ENCODE data around the gene CCNK.

The CCNK gene

DNA sequence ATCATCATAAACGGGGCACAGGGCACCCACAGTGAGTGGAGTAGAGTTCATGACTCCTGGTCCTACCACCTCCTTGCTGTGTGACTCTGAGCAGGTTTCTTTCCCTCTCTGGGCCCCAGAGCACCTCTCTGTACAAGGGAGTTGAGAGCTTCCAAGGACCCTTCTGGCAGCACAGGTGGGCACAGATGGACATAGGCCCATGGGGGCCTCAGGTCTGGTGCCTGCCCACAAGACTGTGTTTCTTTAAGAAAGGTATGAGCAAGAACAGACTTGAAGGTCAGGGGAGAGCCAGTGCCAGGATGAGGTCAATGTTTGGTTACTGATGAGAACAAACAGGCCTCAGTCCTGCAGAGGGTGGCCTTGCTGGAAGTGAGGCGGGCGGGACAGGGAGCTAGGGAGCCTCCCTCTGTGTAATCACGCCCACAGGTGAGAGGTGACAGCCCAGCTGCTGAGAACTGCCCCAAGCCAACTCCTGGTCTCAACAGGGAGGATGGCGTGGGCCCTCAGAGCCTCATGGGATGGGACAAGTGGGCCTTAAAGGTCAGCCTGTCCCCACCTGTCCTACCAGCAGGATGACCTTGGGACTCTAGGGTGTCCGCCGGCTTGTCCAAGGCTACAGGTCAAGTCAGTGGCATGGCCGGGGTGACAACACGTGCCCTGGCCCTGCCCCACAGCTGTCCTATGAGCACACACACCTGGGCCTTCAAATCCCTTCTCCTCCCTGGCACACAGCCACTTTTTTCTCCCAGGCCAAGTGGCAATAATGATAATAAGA is 73.7 kb downstream of the CCNK start:
- H3K4me3 ChIP-seq = no peak overlapping the region
- no peak overlapping the region for H3K27ac ChIP-seq
- H3K36me3 ChIP-seq = no peaks in the 10 kb centered on the region; a peak in 1 of 22 replicates
- peaks cover 0 to 4% (median 0%) of the 10 kb centered on the region in 11 experiments; a peak in 3 of 22 replicates for H3K27me3 ChIP-seq
- TF ChIP-seq Cebpa-rat (IDR thresholded peaks at IDR 0.05) = no peak
- H3K9me3 ChIP-seq (replicated peaks in 1 of 11) = no peaks in the 10 kb centered on the region
- no peak overlapping the region for H3K9ac ChIP-seq
- no peak overlapping the region for H3K4me2 ChIP-seq
- peaks cover 0 to 43% (median 34%) of the 10 kb centered on the region in 10 experiments; a peak in 16 of 20 replicates for H3K4me1 ChIP-seq
- peaks cover 0 to 99% (median 65%) of the 10 kb centered on the region in 11 experiments; a peak in 20 of 22 replicates for H4K20me1 ChIP-seq

DNA sequence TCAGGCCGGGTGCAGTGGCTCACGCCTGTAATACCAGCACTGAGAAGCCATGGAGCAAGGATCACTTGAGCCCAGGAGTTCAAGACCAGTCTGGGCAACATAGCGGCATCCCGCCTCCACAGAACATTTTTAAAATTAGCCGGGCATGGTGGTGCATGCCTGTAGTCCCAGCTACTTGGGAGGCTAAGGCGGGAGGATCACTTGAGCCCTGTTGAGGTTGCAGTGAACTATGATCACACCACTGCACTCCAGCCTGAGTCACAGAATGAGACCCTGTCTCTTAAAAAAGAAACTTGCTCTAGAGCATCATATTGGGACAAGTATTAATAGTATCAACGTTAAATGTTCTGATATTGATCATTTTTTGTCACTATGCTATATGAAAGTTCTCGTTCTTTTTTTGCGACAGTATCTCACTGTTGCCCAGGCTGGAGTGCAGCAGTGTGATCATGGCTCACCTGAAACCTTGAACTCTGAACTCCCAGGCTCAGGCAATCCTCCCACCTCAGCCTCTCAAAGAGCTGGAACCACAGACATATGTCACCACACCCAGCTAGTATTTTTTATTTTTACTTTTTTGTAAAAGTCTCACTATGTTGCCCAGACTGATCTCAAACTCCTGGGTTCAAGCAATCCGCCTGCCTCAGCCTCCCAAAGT is 75.1 kb downstream of the CCNK start:
- Histone ChIP-seq H3K27me3 (peaks cover 0 to 5% (median 0%) of the 10 kb centered on the region in 11 experiments; a peak in 3 of 22 replicates), H3K9me3 (replicated peaks in 1 of 11) (no peaks in the 10 kb centered on the region), H3K36me3 (no peaks in the 10 kb centered on the region; a peak in 1 of 22 replicates), H3K9ac (no peak overlapping the region), H3K4me3 (no peak overlapping the region), H4K20me1 (peaks cover 0 to 99% (median 66%) of the 10 kb centered on the region in 11 experiments; a peak in 18 of 22 replicates), H3K4me1 (peaks cover 2 to 43% (median 34%) of the 10 kb centered on the region in 10 experiments; a peak in 19 of 20 replicates), H3K4me2 (no peak overlapping the region), H3K27ac (no peak overlapping the region)
- TF ChIP-seq Cebpa-rat (IDR thresholded peaks at IDR 0.05) = no peak

DNA sequence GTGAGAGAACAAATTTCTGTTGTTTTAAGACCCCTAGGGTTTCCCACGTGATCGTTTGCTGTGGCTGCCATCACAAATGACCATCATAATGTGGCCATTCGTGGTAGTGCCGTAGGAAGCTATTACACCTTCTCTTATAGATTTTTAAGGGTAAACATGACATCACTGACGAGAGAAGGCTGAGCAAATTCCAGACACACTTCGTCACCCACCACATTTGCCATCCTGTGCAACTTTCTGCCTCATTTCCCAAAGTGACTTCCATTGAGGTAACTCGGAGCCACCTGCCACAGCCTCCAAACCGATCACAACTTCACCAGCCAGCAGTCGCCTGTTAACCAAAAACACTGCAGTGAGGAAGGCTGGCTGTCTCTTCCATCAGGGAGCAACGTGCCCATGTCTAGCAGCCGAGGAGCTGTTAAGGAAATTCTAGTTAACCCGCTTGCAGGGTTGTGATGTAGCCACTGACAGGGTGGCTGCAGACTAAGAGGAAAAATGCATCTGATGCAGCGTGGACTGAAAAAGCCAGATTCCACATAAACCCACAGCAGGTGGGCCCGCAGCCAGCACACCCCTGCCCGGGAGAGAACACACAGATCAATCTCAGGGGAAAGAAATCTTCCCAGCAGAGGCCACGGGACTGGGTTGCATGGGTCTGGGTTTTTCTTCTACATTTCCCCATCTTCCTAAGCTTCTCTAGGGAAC is 78.2 kb downstream of the CCNK start:
- peaks cover 0 to 99% (median 71%) of the 10 kb centered on the region in 11 experiments; a peak in 20 of 22 replicates for H4K20me1 ChIP-seq

DNA sequence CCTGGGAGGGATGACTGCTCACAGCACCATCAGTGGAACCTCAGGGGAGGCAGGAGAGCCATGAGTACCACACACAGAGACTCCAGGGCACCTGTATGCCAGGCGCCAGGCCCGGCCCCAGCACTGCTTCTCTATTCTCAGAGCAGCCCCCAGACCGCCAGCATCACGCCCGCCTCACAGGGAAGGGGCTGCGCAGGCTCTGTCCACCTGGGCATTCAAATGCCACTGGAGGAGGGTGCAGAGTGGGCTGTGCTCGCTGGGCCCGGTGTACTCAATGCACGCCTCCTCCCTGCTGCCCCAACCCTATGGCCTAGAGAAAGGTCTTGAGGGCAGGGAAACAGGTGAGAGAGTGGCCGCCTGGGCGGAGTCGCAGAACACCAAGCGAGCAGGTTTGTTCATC is 79.2 kb downstream of the CCNK start:
- H3K36me3 ChIP-seq = no peaks in the 10 kb centered on the region; a peak in 1 of 22 replicates
- H3K27ac ChIP-seq = peak overlapping the region in 1 of 11 experiments; percentile 20; a peak in 1 of 22 replicates
- H3K9me3 ChIP-seq (replicated peaks in 1 of 11) = no peaks in the 10 kb centered on the region
- H3K27me3 ChIP-seq = peaks cover 0 to 31% (median 0%) of the 10 kb centered on the region in 11 experiments; a peak in 6 of 22 replicates
- no peak overlapping the region for H3K4me3 ChIP-seq
- peaks cover 22 to 68% (median 61%) of the 10 kb centered on the region in 10 experiments for H3K4me1 ChIP-seq
- H4K20me1 ChIP-seq = peaks cover 0 to 99% (median 72%) of the 10 kb centered on the region in 11 experiments; a peak in 20 of 22 replicates
- TF ChIP-seq Cebpa-rat (IDR thresholded peaks at IDR 0.05) = no peak
- H3K9ac ChIP-seq = peak overlapping the region in 1 of 11 experiments; percentile 33; a peak in 1 of 22 replicates
- H3K4me2 ChIP-seq = peak overlapping the region in 8 of 11 experiments; percentile 68 to 96 (median 86); a peak in 16 of 22 replicates

More for the DNA sequence above, 78.2 kb downstream of the CCNK start:
- Histone ChIP-seq H3K9ac (0 out of 22 replicates have a peak overlapping the region, but pooled peaks of 1 of the 11 experiments have one; percentile 3), H3K27ac (no peak overlapping the region), H3K36me3 (no peaks in the 10 kb centered on the region; a peak in 1 of 22 replicates), H3K4me3 (no peak overlapping the region), H3K9me3 (replicated peaks in 1 of 11) (no peaks in the 10 kb centered on the region), H3K27me3 (peaks cover 0 to 22% (median 0%) of the 10 kb centered on the region in 11 experiments; a peak in 4 of 22 replicates), H3K4me2 (peak overlapping the region in 7 of 11 experiments; percentile 68 to 96 (median 88); a peak in 11 of 22 replicates), H3K4me1 (peaks cover 13 to 60% (median 52%) of the 10 kb centered on the region in 10 experiments; a peak in 19 of 20 replicates)
- TF ChIP-seq Cebpa-rat (IDR thresholded peaks at IDR 0.05) = no peak

DNA sequence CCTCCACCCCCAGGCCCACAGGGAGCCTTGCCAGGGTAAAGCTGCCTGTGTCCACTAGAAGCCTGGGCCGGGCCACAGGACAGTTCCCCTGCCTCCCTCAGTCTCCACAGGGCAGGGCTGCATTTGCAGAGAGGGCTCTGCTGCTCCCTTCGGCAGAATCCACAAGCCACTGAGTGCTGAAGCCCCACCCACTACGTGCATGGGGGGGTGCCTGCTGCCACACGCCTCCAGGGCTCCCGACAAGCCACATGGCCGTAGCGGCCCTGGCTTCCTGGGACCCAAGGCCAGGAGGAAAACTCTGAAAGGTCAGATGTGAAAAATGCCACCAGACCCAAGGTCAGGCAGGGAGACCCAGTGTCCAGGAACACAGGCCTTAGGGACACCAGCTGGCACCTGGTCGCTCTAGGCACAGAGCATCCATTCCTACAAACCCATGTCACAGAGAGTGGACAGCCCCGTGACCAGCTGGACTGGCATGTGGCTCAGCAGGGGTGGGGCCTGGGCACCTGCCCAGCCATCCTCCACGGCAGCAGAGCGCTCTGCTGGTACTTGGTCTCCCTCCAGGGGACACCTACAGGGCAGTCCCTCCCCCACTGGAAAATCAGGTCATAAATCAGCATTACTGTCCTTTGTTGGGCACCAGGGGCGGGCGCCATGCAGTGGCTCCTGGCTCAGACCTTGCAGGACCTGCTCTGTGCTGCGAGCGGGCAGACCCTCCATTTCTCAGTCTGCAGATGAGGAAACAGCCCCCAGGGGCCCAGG is 79.9 kb downstream of the CCNK start:
- H3K4me3 ChIP-seq = no peak overlapping the region
- peak overlapping the region in 3 of 11 experiments; percentile 2 to 33 (median 11); a peak in 2 of 22 replicates for H3K9ac ChIP-seq
- peaks cover 29 to 75% (median 68%) of the 10 kb centered on the region in 10 experiments for H3K4me1 ChIP-seq
- H3K27ac ChIP-seq = peak overlapping the region in 2 of 11 experiments; percentile 8 to 20; a peak in 1 of 22 replicates
- no peaks in the 10 kb centered on the region for H3K9me3 ChIP-seq (replicated peaks in 1 of 11)
- no peaks in the 10 kb centered on the region; a peak in 1 of 22 replicates for H3K36me3 ChIP-seq
- peak overlapping the region; percentile 4 to 96 (median 83); a peak in 20 of 22 replicates for H3K4me2 ChIP-seq
- no peak for TF ChIP-seq Cebpa-rat (IDR thresholded peaks at IDR 0.05)
- H3K27me3 ChIP-seq = peaks cover 0 to 38% (median 0%) of the 10 kb centered on the region in 11 experiments; a peak in 6 of 22 replicates
- peaks cover 3 to 99% (median 75%) of the 10 kb centered on the region in 11 experiments; a peak in 20 of 22 replicates for H4K20me1 ChIP-seq

DNA sequence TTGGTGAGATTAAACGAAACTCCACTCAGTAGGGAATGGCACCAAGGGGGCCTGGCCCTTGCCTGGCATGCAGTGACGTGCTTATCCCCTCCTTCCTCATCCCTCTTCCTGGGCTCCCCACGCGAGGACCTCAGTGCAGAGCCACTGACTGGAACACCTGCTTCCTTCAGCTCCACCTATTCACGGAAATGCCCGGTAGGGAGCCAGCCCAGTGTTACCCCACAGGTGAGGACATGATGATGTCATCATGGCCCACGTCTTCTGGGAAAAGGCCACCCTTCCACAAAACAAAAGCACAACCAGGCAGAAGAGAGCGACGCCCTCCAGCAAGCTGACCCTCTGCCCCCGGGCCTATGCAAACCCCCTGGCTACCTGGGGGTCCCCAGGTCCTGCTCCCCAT is 80.7 kb downstream of the CCNK start:
- Histone ChIP-seq H4K20me1 (peaks cover 3 to 99% (median 81%) of the 10 kb centered on the region in 11 experiments; a peak in 20 of 22 replicates), H3K9ac (peak overlapping the region in 2 of 11 experiments; percentile 2 to 33; a peak in 2 of 22 replicates), H3K27ac (peak overlapping the region in 2 of 11 experiments; percentile 1 to 20; a peak in 1 of 22 replicates), H3K36me3 (no peaks in the 10 kb centered on the region; a peak in 1 of 22 replicates), H3K9me3 (replicated peaks in 1 of 11) (no peaks in the 10 kb centered on the region), H3K4me1 (peaks cover 37 to 83% (median 76%) of the 10 kb centered on the region in 10 experiments), H3K4me2 (peak overlapping the region; percentile 4 to 96 (median 83); a peak in 20 of 22 replicates), H3K4me3 (no peak overlapping the region), H3K27me3 (peaks cover 0 to 46% (median 0%) of the 10 kb centered on the region in 11 experiments; a peak in 6 of 22 replicates)
- TF ChIP-seq Cebpa-rat (IDR thresholded peaks at IDR 0.05) = no peak

All from BLaER1 treated with 17β-estradiol and CSF1 and Interleukin-3, amounts not matched to agents 10 nM and 100 nM (cell line).